Body of pancreas (tissue), 4 donors: ENCODE data around the gene CTSF.

Source experiments
- CTCF ChIP-seq, 7 experiments: fragments of 450-650 bp in 4 of 7; fragments of 200-600 bp in 3 of 7; sonication (generic) in 3 of 7; IDR thresholded peaks; one replicate each; pipeline ENCODE4 v1.5.1; 2016 to 2019; ENCODE audit warnings: antibody characterized with exemption in 7 of 7
- POLR2A ChIP-seq, 3 donors: fragments of 450-650 bp; IDR thresholded peaks; one replicate each; pipeline ENCODE4 v1.6.1; 2016; ENCODE audit warnings: antibody characterized with exemption in 3 of 3, mild to moderate bottlenecking in 2 of 3

GRCh38 chr11:66567787-66568123 is 651 bp downstream of the CTSF start:
- TF ChIP-seq CTCF (IDR thresholded peaks at IDR 0.05) (no peak), POLR2A (IDR thresholded peaks at IDR 0.05) (no peak)
